Epithelial cell of proximal tubule (primary cell): ENCODE results near the gene ZGPAT. TPM values are rescaled to one million over a fixed set of nuclear protein-coding genes. Genes with fewer than 3 reads are reported as not detected.

Experiments used
- DNase-seq: peaks from one replicate; pipeline ENCODE4 v3.0.0-alpha.2; 2011; ENCODE audit warnings: low read depth
- H3K4me3 ChIP-seq: 2 replicates; pipeline ENCODE4 v1.5.1; 2011; ENCODE audit warnings: low read depth, mild to moderate bottlenecking, low read length
- CTCF ChIP-seq: conservative IDR thresholded peaks from 2 replicates; pipeline ENCODE4 v1.5.1; 2012; ENCODE audit warnings: low read depth, mild to moderate bottlenecking, low read length
- total RNA-seq: library from RNA; depleted of rRNA; stranded (reverse); fragments of >200 nt; gene quantifications from 2 replicates; pipeline ENCODE4 v1.2.3, GENCODE V29; 2015

Gene ZGPAT
- total RNA-seq, 1 donor from 2014 or later, result 36.5 TPM

GRCh38 chr20:63749597-63750508, 42.0 kb downstream of the ZGPAT start:
- no peak for TF ChIP-seq CTCF
- DNase-seq, result no peak
- no peak overlapping the region for H3K4me3 ChIP-seq

GRCh38 chr20:63750807-63751470, 43.1 kb downstream of the ZGPAT start:
- no peak for DNase-seq
- no peak for TF ChIP-seq CTCF
- H3K4me3 ChIP-seq, result no peak overlapping the region

- H3K4me3 ChIP-seq, result no peak overlapping the region
- no peak for DNase-seq
- no peak for TF ChIP-seq CTCF
Measured at GRCh38 chr20:63751471-63752271, 43.8 kb downstream of the ZGPAT start.

GRCh38 chr20:63752411-63753101, 44.7 kb downstream of the ZGPAT start:
- H3K4me3 ChIP-seq, result no peak overlapping the region
- DNase-seq, result no peak
- no peak for TF ChIP-seq CTCF

- no peak for DNase-seq
- TF ChIP-seq CTCF, result no peak
- no peak overlapping the region for H3K4me3 ChIP-seq
Measured at GRCh38 chr20:63753381-63753780, 45.5 kb downstream of the ZGPAT start.

GRCh38 chr20:63754008-63754407, 46.2 kb downstream of the ZGPAT start:
- H3K4me3 ChIP-seq, result no peak overlapping the region
- TF ChIP-seq CTCF, result no peak
- DNase-seq, result no peak
